ENCODE measurements around the gene KIF6. TPM values are rescaled to one million over a fixed set of nuclear protein-coding genes. Genes with fewer than 3 reads are reported as not detected.

The KIF6 gene
- total and polyA plus RNA-seq, 2 donors (not counting 1 experiment from before 2014, with no cell fraction given), result not detected

DNA sequence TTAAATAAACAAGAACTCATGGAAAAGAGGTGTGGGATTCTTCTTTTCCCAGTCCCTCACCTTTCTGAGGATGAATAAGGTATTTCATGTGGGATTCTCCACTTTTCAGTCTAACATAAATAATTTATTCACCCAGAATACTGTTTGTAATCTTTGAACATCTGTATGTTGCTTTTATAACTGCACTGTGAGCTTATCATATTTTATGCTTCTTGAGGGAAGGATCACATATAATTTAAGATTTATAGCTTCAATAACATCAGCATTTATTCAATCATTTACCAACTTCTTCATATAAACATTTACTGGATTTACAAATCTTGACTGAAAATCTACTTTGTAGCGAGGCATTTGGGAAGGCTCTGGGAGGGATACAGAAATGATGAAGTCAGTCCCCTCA, 248.5 kb downstream of the KIF6 start:
- Histone ChIP-seq H3K9ac (ENCODE audit: low read length) (no peak overlapping the region), H3K36me3 (replicated peaks in 1 of 2; ENCODE audit: control extremely low read depth in 1 of 2, control insufficient read depth in 1 of 2, extremely low read depth in 1 of 2, insufficient read depth in 2 of 2, low read length in 1 of 2) (no peaks in the 10 kb centered on the region), H3K27ac (ENCODE audit: low read length in 2 of 2) (no peak overlapping the region), H3K9me3 (ENCODE audit: control extremely low read depth in 1 of 3, control insufficient read depth in 2 of 3, insufficient read depth in 1 of 3, low read length in 2 of 3) (no peaks in the 10 kb centered on the region), H3K79me2 (ENCODE audit: control insufficient read depth, insufficient read depth, low read length) (no peaks in the 10 kb centered on the region), H3K4me3 (ENCODE audit: control extremely low read depth in 1 of 5, extremely low read depth in 1 of 5, insufficient read depth in 1 of 5, low read depth in 2 of 5, low read length in 4 of 5) (no peak overlapping the region), H2AFZ (ENCODE audit: insufficient read depth, low read depth, low read length, poor library complexity, severe bottlenecking) (no peak overlapping the region), H3K4me1 (ENCODE audit: control insufficient read depth in 2 of 2, insufficient read depth in 2 of 2, low read length in 2 of 2) (peaks cover 0 to 10% of the 10 kb centered on the region in 2 donors), H3K27me3 (replicated peaks in 1 of 4; ENCODE audit: control extremely low read depth in 1 of 4, control insufficient read depth in 3 of 4, insufficient read depth in 4 of 4, low read length in 3 of 4) (no peaks in the 10 kb centered on the region), H3K4me2 (replicated peaks; ENCODE audit: low read depth, low read length, poor library complexity, severe bottlenecking) (no peak overlapping the region), H4K20me1 (ENCODE audit: control insufficient read depth, insufficient read depth, low read length, poor library complexity, severe bottlenecking) (no peaks in the 10 kb centered on the region)
- POLR2A ChIA-PET, result no interaction called here
- ATAC-seq (ENCODE audit: low read depth) (no peak), DNase-seq (no peak)
- no peaks in the 10 kb centered on the region for H3K9me3 Mint-ChIP-seq (ENCODE audit: insufficient read depth)
- peaks cover 8% of the 10 kb centered on the region for H3K4me1 Mint-ChIP-seq
- intact Hi-C loops (cut with micrococcal nuclease), result no loop called here
- H3K4me3 Mint-ChIP-seq, result no peak overlapping the region
- CTCF ChIA-PET, result no interaction called here
- WGBS (ENCODE audit: insufficient coverage), result no CpG with 5 or more reads among the region's 1 CpG
- TF ChIP-seq, protein P1, sequence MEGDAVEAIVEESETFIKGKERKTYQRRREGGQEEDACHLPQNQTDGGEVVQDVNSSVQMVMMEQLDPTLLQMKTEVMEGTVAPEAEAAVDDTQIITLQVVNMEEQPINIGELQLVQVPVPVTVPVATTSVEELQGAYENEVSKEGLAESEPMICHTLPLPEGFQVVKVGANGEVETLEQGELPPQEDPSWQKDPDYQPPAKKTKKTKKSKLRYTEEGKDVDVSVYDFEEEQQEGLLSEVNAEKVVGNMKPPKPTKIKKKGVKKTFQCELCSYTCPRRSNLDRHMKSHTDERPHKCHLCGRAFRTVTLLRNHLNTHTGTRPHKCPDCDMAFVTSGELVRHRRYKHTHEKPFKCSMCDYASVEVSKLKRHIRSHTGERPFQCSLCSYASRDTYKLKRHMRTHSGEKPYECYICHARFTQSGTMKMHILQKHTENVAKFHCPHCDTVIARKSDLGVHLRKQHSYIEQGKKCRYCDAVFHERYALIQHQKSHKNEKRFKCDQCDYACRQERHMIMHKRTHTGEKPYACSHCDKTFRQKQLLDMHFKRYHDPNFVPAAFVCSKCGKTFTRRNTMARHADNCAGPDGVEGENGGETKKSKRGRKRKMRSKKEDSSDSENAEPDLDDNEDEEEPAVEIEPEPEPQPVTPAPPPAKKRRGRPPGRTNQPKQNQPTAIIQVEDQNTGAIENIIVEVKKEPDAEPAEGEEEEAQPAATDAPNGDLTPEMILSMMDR (IDR thresholded peaks at IDR 0.05), result no peak
- H3K27me3 Mint-ChIP-seq, result peaks cover 14% of the 10 kb centered on the region
- H3K27ac Mint-ChIP-seq, result no peak overlapping the region

DNA sequence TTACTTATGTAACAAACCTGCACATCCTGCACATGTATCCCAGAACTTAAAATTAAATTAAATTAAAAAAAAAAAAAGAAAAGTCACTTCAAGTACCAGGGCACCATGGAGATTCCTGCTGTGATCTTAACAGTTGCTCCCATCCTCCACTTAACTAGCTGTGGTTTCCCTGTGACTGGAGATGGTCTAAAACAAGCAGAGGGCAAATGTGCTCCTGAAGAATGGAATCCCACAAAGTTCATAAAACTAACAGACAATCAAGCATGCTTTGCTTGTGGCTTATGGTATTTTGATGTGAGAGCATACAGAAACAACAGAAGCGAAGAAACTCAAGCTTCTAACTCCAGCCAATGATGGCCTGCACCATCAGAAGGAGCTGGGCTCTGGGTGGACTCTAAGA, 249.1 kb downstream of the KIF6 start:
- no peak for ATAC-seq (ENCODE audit: low read depth)
- no peaks in the 10 kb centered on the region for H3K9me3 ChIP-seq (ENCODE audit: control extremely low read depth in 1 of 3, control insufficient read depth in 2 of 3, insufficient read depth in 1 of 3, low read length in 2 of 3)
- intact Hi-C loops (cut with micrococcal nuclease), result no loop called here
- CTCF ChIA-PET, result interaction anchor here (0.5 kb wide), 1 partner anchor 169 kb away, joined by 3 read pairs; no protein-coding TSS in a partner anchor
- Mint-ChIP-seq H3K27me3 (peaks cover 10% of the 10 kb centered on the region), H3K27ac (no peak overlapping the region), H3K4me3 (no peak overlapping the region), H3K4me1 (peaks cover 8% of the 10 kb centered on the region), H3K9me3 (ENCODE audit: insufficient read depth) (no peaks in the 10 kb centered on the region)
- no peak overlapping the region for H2AFZ ChIP-seq (ENCODE audit: insufficient read depth, low read depth, low read length, poor library complexity, severe bottlenecking)
- peaks cover 0 to 10% of the 10 kb centered on the region in 2 donors for H3K4me1 ChIP-seq (ENCODE audit: control insufficient read depth in 2 of 2, insufficient read depth in 2 of 2, low read length in 2 of 2)
- POLR2A ChIA-PET, result no interaction called here
- H3K79me2 ChIP-seq (ENCODE audit: control insufficient read depth, insufficient read depth, low read length), result no peaks in the 10 kb centered on the region
- no peak overlapping the region for H3K4me3 ChIP-seq (ENCODE audit: control extremely low read depth in 1 of 5, extremely low read depth in 1 of 5, insufficient read depth in 1 of 5, low read depth in 2 of 5, low read length in 4 of 5)
- H4K20me1 ChIP-seq (ENCODE audit: control insufficient read depth, insufficient read depth, low read length, poor library complexity, severe bottlenecking), result no peaks in the 10 kb centered on the region
- no CpG with 5 or more reads among the region's 1 CpG for WGBS (ENCODE audit: insufficient coverage)
- no peak overlapping the region for H3K9ac ChIP-seq (ENCODE audit: low read length)
- TF ChIP-seq, protein P1 (IDR thresholded peaks at IDR 0.05), result no peak
- TF ChIP-seq EZH2 (IDR thresholded peaks at IDR 0.05; ENCODE audit: borderline replicate concordance, insufficient read depth, low read depth, low read length, poor library complexity, severe bottlenecking), result no peak
- no peak overlapping the region for H3K4me2 ChIP-seq (replicated peaks; ENCODE audit: low read depth, low read length, poor library complexity, severe bottlenecking)
- H3K27me3 ChIP-seq (replicated peaks in 1 of 4; ENCODE audit: control extremely low read depth in 1 of 4, control insufficient read depth in 3 of 4, insufficient read depth in 4 of 4, low read length in 3 of 4), result no peaks in the 10 kb centered on the region
- H3K27ac ChIP-seq (ENCODE audit: low read length in 2 of 2), result no peak overlapping the region
- H3K36me3 ChIP-seq (replicated peaks in 1 of 2; ENCODE audit: control extremely low read depth in 1 of 2, control insufficient read depth in 1 of 2, extremely low read depth in 1 of 2, insufficient read depth in 2 of 2, low read length in 1 of 2), result no peaks in the 10 kb centered on the region
- DNase-seq, result no peak

Data from B cell (primary cell).